Lower leg skin (tissue), 3 donors: ENCODE results near the gene C10orf95.

ENCODE experiments used
- POLR2A ChIP-seq, 2 donors: fragments of 450-650 bp; IDR thresholded peaks; one replicate each; pipeline ENCODE4 v1.6.1; 2016 to 2017; ENCODE audit warnings: antibody characterized with exemption in 2 of 2, mild to moderate bottlenecking in 1 of 2, moderate library complexity in 1 of 2
- TF ChIP-seq, protein P1 (sequence below), 3 donors: fragments of 450-650 bp; IDR thresholded peaks; one replicate each; pipeline ENCODE4 v1.5.1; 2016; ENCODE audit warnings: antibody characterized with exemption in 3 of 3, mild to moderate bottlenecking in 3 of 3, moderate library complexity in 2 of 3

- no peak for TF ChIP-seq POLR2A (IDR thresholded peaks at IDR 0.05)
- TF ChIP-seq, protein P1, sequence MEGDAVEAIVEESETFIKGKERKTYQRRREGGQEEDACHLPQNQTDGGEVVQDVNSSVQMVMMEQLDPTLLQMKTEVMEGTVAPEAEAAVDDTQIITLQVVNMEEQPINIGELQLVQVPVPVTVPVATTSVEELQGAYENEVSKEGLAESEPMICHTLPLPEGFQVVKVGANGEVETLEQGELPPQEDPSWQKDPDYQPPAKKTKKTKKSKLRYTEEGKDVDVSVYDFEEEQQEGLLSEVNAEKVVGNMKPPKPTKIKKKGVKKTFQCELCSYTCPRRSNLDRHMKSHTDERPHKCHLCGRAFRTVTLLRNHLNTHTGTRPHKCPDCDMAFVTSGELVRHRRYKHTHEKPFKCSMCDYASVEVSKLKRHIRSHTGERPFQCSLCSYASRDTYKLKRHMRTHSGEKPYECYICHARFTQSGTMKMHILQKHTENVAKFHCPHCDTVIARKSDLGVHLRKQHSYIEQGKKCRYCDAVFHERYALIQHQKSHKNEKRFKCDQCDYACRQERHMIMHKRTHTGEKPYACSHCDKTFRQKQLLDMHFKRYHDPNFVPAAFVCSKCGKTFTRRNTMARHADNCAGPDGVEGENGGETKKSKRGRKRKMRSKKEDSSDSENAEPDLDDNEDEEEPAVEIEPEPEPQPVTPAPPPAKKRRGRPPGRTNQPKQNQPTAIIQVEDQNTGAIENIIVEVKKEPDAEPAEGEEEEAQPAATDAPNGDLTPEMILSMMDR (IDR thresholded peaks at IDR 0.05), result no peak
Measured at GRCh38 chr10:102418622-102419268, 32.6 kb downstream of the C10orf95 start, which contains the start of gene PSD.
